KOPT-K1 (cell line): ENCODE results near the gene KLF7.

Source experiments
- H3K27ac ChIP-seq: fragments of 200-600 bp; sonication (generic); 2 replicates; pipeline ENCODE4 v1.5.1; 2016; ENCODE audit warnings: antibody characterized with exemption, mild to moderate bottlenecking, low read depth, low read length; ENCODE audit not compliant: poor library complexity, severe bottlenecking
- H3K36me3 ChIP-seq: fragments of 200-600 bp; sonication (generic); 2 replicates; pipeline ENCODE4 v1.5.1; 2017; ENCODE audit warnings: antibody characterized with exemption, mild to moderate bottlenecking, low read length, moderate library complexity; ENCODE audit not compliant: insufficient read depth
- H3K9me3 ChIP-seq: fragments of 200-600 bp; sonication (generic); 2 replicates; pipeline ENCODE4 v1.5.1; 2017; ENCODE audit warnings: antibody characterized with exemption, low read length, mild to moderate bottlenecking; ENCODE audit not compliant: insufficient read depth, poor library complexity, severe bottlenecking

Gene KLF7

DNA sequence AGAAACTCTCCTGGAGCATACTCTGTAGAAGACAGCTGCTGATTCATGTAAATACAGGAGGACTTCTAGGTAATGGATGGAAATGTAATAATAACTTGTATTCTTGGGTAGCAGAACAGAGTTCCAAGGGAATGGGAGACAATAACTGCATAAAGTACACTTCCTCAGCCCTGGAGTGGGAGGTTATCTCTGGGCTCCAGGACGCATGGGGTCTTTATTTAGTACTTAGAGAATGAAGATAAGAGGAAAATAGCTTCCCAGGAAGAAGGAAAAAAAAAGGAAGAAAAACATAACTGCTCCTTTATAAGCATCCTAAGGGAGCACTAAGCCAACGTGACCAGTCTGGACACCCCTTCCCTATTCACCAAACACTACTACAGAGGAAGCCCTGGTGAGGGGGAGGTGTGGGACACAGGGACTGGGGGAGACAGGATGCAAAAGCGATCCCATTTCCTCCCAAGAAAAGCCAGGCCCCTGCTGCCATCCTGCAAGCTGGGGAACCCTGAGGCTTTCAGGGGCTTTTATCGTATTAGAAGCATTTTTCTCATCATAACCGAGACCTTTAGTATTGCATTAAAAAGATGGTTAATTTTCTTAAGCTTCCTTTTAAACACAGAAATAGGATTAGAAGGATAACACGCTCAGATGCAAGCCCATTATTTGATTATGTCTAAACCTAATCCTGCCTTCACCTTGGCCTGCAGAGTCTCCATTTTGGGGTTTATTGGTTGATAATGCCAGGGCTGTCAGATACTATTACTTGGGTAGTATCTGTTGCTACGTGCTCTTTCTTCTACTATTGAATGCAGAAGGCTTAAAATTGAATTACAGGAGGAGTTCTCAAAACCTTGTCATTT is 78.5 kb downstream of the KLF7 start:
- Histone ChIP-seq H3K27ac (no peak overlapping the region), H3K9me3 (no peaks in the 10 kb centered on the region), H3K36me3 (no peaks in the 10 kb centered on the region)

DNA sequence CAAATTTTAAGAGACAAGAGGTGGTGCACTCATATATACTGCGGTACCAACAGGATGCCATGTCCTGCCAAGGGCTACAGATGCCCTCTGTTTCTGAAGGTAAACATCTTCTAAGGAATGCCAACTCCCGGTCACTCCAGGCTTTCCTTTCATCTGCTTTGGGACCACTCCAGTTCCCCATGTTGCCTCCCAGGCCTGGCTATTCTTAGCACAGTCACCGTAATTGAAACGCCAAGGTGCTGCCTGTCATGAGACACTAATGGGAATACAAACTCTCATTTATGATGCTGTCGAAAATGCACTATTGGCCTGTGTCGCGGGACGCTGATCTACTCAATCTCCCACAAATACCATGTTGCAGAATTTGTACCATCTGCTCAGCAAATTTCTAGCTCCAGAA is 79.6 kb downstream of the KLF7 start:
- H3K9me3 ChIP-seq, result no peaks in the 10 kb centered on the region
- no peak overlapping the region for H3K27ac ChIP-seq
- no peaks in the 10 kb centered on the region for H3K36me3 ChIP-seq

DNA sequence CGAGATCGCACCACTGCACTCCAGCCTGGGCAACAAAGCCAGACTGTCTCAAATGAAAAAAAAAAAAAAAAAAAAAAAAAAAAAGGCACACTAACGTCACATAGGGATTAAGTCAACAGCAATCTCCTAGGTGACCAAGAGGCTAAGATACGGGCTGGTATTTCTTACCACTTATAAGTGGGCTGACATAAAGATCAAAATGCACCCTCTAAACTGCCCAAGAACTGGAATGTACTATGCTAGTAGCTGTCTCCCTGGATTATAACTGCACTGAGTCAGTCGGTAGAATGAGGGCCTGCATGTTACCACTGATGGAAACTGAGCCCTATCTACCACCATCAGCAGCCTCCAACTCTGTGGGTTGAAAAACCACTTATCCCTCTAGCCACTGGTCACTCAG is 80.6 kb downstream of the KLF7 start:
- H3K9me3 ChIP-seq, result no peaks in the 10 kb centered on the region
- no peaks in the 10 kb centered on the region for H3K36me3 ChIP-seq
- H3K27ac ChIP-seq, result no peak overlapping the region

DNA sequence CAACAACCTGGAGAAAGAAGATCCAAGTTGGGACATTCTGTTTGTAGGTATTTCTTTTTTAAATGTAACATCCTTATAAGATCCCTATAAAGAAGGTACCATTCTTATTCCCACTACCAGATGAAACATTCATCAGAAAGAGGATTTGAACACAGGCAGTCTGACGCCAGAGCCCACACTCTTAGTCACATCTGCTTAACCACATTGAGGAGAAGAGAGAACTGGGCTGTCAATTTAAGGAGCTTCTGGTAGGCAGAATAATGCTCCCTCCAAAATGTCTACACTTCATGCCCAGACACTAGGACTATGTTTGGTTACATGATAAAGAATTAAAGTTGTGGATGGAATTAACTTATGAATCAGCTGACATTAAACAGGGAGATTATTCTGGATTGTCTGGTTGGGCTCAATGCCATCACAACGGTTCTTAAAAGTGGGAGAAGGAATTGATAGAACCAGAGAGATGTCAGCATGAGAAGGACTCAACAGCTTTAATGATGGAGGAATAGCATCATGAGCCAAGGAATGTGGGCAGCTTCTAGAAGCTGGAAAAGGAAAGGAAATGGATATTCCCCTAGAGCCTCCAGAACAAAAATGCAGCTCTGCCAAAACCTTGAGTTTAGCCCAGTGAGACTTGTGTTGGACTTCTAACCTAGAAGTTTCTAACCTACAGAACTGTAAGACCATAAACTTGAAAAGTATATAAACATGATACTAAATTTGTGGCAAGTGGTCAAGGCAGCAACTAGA is 82.2 kb downstream of the KLF7 start:
- no peaks in the 10 kb centered on the region for H3K9me3 ChIP-seq
- H3K27ac ChIP-seq, result no peak overlapping the region
- no peaks in the 10 kb centered on the region for H3K36me3 ChIP-seq

DNA sequence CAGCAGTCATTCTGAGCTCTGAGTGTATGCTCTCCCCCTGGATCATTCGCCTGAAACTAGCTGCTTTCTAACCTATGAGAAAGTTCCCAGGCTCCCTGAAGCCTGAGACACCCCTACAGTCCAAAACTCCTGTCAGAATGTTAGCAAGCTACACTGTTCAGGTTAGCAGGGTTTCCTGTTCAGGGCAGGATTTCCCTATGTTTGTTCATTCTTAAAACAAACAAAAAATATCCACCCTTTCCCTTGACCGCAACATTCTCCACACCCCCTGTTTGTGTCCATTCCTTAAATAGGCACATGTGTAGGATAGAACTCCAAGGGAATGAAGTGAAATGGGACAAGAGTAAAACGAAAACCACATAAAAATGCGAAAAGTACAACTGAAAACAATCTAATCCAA is 83.1 kb downstream of the KLF7 start:
- Histone ChIP-seq H3K36me3 (no peaks in the 10 kb centered on the region), H3K9me3 (no peaks in the 10 kb centered on the region)

DNA sequence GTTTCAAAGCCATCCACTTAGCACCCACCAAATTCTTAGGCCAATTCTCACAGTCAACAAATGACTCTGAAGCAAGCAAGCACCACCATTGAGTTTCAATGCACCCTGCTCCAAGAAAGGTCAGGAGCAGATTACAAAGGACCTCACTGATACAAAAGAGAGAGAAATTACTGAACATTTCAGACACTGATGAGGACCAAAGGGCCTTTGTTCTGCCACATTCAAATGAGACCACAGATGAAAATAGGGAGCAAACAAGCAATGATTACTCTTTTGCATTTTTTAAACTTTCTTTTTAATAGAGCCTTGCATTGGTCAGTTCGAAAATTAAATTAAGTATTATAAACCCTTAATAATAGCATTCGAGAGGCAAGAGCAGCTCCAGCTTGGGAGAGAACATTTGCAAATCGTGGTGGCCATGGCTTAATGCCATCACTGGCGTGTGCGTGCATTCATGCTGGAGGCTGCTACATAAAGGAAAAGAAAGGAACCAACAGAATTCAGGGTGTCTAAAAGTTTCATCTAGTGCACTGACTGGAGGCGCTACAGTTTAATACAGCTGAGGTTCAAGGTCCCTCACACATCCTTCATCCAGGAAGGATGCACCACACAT is 87.5 kb downstream of the KLF7 start:
- no peak overlapping the region for H3K27ac ChIP-seq

More for the DNA sequence above, 83.1 kb downstream of the KLF7 start:
- H3K27ac ChIP-seq, result no peak overlapping the region

DNA sequence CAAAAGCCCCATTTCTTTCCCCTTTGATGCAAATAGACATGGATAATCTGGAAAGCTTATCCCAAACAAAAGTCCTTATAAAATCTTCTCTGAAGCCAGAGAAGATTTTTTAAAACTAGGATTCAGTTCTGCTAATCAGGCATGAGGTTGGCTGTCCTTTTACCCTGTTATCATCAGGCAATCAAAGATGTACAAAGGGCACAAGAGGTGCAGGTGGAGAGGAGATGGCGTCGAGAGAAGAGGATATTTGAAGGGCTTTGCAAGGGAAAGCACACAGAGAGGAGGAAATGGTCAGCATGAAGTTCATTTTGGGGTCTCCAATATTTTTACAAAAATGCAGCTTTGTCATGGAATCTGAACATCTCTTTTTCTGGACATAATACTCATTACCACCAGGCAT is 88.5 kb downstream of the KLF7 start:
- Histone ChIP-seq H3K36me3 (no peaks in the 10 kb centered on the region), H3K27ac (no peak overlapping the region), H3K9me3 (no peaks in the 10 kb centered on the region)

More for the DNA sequence above, 87.5 kb downstream of the KLF7 start:
- no peaks in the 10 kb centered on the region for H3K9me3 ChIP-seq
- no peaks in the 10 kb centered on the region for H3K36me3 ChIP-seq

DNA sequence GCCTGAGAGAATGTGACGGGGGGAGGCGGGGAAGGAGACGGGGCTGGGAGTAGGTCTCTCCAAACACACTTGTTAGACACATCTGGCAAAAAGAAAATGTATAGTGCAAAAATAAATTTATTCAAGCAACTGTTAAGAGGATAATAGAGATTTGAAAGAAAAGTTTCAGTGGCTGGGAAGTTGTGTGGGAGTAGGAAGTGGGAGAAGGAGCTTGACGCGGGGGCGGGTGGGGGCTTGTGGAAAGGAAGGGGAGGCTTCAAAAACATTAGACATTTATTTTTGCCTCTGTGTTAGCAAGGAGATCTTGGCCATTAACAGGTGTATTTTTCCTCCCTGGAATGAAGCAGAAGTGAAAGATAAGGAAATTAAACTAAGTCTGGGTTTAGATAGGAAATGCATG is 90.3 kb downstream of the KLF7 start:
- Histone ChIP-seq H3K9me3 (no peaks in the 10 kb centered on the region), H3K27ac (no peak overlapping the region), H3K36me3 (no peaks in the 10 kb centered on the region)

DNA sequence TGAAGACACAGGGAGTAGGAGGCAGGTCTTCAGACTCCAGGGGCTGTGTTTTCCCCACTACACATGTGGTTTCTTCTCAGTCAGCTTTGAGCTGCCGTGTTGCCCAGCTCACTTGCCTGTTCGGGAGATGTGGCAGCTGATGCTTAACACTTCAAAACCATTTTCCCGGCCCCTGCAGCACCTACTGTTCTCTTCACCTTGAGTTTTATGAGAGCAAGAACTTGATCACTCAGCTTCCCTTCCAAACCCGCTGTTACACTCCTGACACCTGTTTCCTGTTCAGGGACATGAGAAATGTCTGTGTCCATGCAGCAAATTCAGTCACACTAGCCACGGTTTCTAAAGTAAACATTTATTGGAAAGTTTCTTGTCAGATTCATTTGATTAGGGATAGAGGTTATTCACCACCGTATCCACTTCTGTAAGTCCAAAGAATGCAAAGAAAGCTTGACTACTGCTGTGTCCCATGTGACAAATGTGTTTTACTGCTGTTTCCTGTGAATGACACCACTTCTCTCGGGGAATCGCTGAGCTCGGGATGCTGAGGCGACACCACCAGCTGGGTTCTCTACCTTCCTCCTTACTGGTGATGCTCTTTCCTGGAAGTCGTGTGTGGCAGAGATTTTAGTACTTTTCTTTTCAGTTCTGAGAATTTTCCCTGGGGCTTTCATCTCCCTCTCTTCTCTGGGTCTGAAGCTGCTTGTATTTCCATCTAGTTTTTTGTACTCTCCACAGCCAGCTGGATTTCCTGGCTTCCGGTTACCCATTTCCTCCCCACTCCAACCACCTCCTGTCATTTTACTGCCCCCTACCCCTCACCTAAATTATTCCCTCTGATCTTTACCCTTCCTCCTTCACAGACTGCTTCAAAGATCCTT is 91.7 kb downstream of the KLF7 start:
- Histone ChIP-seq H3K9me3 (no peaks in the 10 kb centered on the region), H3K27ac (no peak overlapping the region), H3K36me3 (no peaks in the 10 kb centered on the region)

DNA sequence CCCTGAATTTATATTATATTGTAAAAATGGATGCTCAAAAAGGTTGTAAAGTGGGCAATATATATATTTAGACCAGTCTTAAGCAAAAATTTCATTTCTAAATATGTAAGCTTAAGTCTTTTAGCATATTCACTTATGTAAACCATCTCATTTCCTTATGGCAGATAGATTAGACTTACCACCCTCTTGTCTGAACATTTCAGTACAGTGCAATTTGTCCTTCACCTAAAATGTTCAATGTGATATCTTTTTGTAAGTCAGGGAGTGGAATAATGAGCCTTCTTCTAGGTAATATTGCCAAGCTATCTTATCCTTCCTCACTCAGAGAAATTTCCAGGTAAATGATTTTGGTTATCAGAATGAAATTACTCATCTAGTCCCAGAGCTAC is 92.3 kb downstream of the KLF7 start:
- Histone ChIP-seq H3K36me3 (no peaks in the 10 kb centered on the region), H3K9me3 (no peaks in the 10 kb centered on the region), H3K27ac (no peak overlapping the region)

DNA sequence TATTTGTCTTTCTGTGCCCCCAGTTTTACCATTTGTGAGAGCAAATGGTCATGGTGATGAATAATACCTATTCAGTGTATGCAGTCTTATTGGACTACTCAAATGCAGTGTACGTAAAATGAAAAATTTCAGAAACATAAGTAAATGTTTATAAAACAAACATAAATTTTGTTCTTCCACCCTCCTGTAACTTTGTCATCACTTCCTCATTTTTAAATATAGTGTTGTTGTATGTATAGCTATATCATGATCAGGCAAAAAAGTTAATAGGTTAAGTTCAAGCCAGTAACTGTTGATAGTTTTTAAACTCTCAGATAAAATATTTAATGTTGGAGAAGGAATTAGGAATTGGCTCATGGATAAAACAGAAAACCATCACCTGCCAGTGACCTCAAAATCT is 93.2 kb downstream of the KLF7 start:
- H3K27ac ChIP-seq, result no peak overlapping the region
- H3K36me3 ChIP-seq, result no peaks in the 10 kb centered on the region
- H3K9me3 ChIP-seq, result no peaks in the 10 kb centered on the region

DNA sequence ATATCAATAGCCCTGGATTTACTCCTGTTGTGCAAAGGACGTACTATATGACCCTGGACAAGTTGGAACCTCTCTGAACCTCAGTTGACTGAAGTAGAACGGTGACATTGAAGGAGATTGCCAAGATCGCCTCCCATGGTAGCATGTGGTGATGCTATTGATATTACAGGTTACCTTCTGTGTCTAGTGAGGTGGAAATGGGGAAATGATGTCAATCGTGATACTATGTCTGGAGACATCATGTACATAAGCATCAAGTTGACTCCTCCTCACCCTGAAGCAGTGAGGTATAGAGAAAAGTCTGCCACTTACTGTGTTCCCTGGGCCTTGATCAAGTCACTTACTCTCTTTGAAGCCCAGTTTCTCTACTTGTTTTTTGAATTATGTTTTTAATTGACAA is 93.9 kb downstream of the KLF7 start:
- Histone ChIP-seq H3K27ac (no peak overlapping the region), H3K9me3 (no peaks in the 10 kb centered on the region), H3K36me3 (no peaks in the 10 kb centered on the region)

DNA sequence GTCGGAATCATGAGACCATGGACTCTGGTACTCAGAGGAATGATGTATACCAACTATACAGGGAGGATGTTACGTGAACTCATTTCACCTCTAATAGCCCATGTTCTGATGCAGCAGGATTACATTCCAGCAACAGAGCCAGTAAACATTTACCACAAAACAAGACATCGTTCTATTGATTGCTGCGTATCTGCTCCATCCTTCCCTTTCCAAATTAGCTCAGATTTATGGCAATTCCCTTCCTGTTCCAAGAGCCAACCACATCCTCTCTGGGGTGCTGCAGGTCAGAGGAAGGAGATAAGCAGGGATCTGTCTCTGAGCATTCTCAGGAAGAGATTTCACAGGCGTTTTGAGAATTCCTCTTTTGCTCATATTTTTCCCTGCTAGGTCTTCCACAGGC is 98.3 kb downstream of the KLF7 start:
- Histone ChIP-seq H3K9me3 (no peaks in the 10 kb centered on the region), H3K36me3 (no peaks in the 10 kb centered on the region), H3K27ac (no peak overlapping the region)

DNA sequence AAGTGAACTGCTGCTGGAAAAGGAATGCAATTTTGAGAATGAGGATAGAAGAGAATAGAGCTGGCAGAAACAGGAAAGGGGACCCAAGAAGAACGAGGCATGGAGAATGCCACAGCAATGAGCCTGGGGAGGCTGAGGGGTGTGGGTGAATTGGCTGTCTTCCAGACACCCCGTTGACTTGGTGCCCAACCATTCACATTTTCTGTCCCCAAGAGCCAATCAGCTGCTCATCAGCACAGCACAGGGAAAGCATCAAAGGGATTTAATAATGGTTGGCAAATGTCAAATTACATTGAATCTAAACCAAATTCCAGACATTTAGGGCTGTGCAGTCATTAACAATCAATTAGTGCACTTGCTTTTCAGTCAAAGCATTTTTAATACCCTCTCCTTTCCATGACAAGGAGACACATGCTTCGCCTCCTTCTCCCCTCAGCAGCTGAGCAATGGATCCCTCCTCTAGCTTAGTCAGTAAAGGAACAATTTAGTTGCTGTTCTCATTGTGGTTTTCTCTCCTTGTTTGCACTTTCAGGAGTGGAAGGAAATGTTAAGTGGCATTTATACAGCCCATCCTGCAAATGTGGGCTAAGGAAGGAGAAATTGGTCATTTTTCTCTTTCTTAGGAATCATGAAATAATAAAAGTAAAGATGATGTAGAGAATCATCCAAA is 98.8 kb downstream of the KLF7 start:
- Histone ChIP-seq H3K36me3 (no peaks in the 10 kb centered on the region), H3K27ac (no peak overlapping the region), H3K9me3 (no peaks in the 10 kb centered on the region)
